GM19351 (cell line): ENCODE data around the gene ADCY5.

Experiments used
- ATAC-seq: cut with Tn5 transposase; IDR thresholded peaks from one replicate; pipeline ENCODE4 v1.9.1; 2021; ENCODE audit warnings: mild to moderate bottlenecking, moderate library complexity; ENCODE audit not compliant: unreplicated experiment

Gene ADCY5

DNA sequence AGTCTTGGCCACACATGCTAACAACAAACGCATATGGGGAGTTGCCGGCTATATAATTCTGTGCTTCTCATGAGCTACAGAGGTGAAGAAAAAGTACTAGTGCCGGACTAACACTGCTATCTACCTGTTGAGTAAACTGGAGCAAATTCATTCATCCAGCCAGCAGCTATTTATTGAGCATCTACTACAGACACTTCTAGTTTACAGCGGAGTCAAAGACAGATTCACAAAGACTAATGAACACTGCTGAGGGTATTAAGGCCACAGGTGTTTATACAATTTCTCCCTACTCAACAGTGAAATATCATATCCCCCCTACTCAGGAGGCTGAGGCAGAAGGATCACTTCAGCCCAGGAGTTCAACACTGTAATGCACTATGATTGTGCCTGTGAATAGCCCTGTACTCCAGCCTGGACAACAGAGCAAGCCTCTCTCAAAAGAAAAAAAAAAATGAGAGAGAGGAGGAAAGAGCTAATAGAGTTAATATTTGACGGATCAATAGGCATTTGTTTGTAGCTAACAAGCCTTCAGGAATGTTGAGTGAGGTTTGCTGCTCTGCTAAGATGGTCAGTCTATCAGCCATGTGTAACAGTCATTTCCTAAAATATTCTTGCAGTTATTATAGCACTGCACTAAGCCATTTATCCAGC is 17.8 kb downstream of the ADCY5 start:
- no peak for ATAC-seq

GRCh38 chr3:123430266-123430665 is 18.6 kb downstream of the ADCY5 start:
- no peak for ATAC-seq

- ATAC-seq = no peak
Observed at GRCh38 chr3:123429362-123430125, 19.3 kb downstream of the ADCY5 start.

- ATAC-seq = no peak
Observed at GRCh38 chr3:123424999-123425712, 23.7 kb downstream of the ADCY5 start.

DNA sequence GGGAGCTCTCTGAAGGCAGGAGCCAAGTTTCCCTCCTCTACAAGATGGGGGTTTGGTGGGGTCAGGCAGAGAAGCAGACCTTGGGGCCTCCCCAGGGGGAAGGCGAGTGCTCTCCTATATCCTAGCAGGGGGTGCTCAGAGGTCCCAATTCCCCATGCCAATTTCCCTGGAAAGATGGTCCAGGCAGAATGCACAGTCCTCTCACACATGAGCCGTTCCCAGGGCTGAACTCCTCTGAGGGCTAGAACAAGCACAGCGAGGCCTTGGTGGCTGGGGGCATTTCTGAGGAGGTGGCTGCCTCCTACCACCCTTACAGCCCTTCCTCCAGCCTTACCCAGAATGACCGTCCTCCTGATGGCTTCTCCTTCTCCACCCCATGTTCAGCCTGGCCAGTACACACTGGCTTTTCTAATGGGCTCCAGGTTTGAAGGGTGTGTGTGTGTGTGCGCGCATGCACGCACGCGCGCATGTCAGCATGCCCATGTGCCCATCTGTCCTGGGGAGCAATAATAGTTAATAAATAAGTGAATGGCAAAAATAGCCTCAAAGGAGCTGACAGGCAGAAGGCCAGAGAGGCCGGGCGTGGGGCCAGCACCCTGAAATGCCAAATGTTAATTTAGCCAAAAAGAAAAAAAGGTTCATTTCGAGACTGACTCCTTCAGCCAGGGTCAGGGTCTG is 24.4 kb downstream of the ADCY5 start:
- ATAC-seq = no peak

DNA sequence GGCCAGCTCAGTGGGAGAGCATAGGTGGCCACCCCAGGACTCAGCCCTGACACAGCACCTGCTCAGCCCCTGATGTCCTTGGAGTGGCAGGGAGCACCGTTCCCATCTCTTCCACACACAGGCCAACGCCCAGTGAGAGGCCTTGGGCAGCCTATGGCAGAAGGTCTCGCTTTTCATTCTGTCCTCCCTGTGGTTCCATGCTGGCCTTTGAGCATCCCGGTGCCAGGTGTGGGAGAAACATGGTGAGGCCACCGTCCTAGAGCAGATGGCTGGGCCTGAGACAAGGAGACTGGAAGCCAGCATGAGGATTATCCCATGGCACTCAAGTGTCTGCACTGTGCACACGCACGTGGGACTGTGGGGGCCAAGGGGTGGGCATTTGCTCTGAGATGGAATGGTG is 25.1 kb downstream of the ADCY5 start:
- ATAC-seq = no peak

- no peak for ATAC-seq
Observed at GRCh38 chr3:123423031-123423430, 25.9 kb downstream of the ADCY5 start.

DNA sequence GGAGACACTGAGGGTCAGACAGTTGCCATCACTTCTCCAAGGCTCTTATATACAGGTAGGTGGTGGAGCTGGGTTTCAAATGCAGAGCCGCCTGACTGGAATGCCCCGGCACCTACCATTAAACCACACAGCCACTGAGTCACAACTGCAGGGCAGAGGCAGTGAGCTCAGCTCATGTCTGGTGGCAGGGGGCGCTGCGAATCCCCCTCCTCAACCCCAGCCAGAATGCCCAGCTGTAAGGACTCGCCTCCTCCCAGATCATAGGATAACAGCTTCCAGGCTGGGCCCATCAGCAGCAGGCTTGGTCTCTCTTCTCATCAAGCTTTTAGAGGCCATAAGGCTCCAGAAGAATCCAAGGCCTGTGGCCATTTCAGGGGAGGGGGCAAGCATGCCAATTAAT is 26.4 kb downstream of the ADCY5 start:
- ATAC-seq = no peak

- ATAC-seq = no peak
Observed at GRCh38 chr3:123421353-123422174, 27.3 kb downstream of the ADCY5 start.

DNA sequence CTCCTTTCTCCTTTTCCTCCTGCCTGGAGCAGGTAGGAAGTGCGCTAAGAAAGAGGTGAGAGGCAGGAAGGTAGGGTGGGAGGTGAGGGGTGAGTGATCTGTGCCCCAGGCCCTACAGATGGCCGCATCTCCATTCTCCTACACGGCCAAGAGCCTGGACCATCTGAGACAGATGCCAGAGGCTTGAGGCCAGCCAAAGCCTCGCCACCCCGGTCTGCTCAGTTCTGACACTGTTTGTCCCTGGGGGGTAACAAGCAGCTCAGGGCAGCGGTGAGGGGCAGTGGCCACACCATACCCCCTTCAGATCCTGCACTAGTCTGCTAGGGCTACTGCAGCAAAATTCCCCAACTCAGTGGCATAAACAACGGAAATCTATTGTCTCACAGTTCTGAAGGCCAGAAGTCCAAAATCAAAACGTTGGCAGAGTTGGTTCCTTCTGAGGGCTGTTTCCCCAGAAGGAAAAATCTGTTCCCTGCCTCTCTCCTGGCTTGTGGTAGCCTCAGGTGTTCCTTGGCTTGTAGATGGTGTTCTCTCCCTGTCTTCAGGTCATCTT is 28.4 kb downstream of the ADCY5 start:
- ATAC-seq = no peak

GRCh38 chr3:123419850-123420297 is 29.0 kb downstream of the ADCY5 start:
- no peak for ATAC-seq

- no peak for ATAC-seq
Observed at GRCh38 chr3:123419181-123419849, 29.6 kb downstream of the ADCY5 start.

- ATAC-seq = no peak
Observed at GRCh38 chr3:123416647-123417046, 32.2 kb downstream of the ADCY5 start.

GRCh38 chr3:123416173-123416572 is 32.7 kb downstream of the ADCY5 start:
- no peak for ATAC-seq

DNA sequence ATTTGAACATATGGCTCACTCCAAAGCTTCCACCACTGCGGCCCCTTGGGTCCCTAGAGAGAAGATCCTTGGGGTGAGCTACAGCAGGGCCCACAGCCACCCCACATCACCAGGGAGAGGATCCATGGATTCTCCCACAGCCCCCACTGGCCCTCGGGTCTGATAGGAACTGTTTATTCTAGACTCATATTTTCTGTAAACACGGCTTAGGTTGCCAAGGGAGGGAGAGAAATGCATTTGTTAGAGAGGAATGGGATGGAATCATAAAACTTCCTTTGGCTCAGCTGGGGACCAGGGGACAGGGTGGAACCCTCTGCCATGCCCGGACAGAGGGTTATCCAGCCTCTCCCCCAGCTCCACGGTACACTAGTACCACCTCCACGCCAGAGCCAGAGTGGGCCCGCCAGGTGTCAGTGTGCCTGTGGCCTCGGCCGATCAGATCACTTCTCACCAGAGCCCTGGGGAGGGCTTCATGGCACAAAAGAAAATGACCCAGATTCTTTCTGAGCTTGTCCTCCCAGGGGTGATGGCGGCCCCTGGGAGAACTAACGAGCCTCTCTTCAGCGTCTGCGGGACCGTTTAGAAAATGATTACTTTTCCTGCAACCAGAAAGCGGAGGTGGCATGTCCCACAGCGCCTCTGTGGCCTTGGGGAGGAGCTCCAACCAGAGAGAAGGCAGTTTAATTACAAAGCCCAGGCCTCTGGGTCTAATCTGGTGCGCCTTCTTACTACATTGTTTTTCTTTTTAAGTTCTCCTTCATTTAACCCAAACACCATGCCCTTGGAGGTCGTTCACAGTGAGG is 33.7 kb downstream of the ADCY5 start:
- no peak for ATAC-seq

GRCh38 chr3:123412811-123413604 is 35.9 kb downstream of the ADCY5 start:
- ATAC-seq = no peak

DNA sequence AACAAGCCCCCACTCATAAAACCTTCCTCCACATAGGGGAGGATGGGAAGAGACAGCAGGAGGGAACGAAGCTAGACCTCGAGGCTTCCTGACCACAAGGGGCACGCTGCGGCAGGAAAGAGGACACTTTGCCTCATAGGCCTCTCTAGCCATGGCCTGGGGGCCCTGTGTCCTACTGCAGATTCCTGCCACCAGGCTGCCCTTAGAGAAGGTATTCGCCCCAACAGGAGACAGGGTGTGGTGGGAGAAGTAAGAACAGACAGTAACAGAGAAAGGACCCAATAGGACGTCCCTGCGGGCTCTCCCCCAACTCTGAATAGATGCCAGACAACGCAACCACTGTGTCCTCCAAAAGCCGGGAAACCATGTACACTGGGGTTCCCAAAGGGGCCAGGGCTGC is 36.8 kb downstream of the ADCY5 start:
- no peak for ATAC-seq
